HEK293T (cell line): ENCODE measurements around the gene CLIP4.

Experiments
- BHLHE40 ChIP-seq: fragments of 450-650 bp; IDR thresholded peaks from 2 replicates; pipeline ENCODE4 v1.6.1; 2016; ENCODE audit warnings: mild to moderate bottlenecking, moderate library complexity, borderline replicate concordance
- CTBP1 ChIP-seq: fragments of 450-650 bp; IDR thresholded peaks from 2 replicates; pipeline ENCODE4 v1.6.1; 2016; ENCODE audit warnings: borderline replicate concordance
- FOXA1 ChIP-seq: fragments of 450-650 bp; IDR thresholded peaks from 2 replicates; pipeline ENCODE4 v1.6.1; 2016; ENCODE audit warnings: mild to moderate bottlenecking
- FOXM1 ChIP-seq: fragments of 450-650 bp; IDR thresholded peaks from 2 replicates; pipeline ENCODE4 v1.6.1; 2017; ENCODE audit warnings: mild to moderate bottlenecking, borderline replicate concordance
- HDGF ChIP-seq: fragments of 450-650 bp; IDR thresholded peaks from 2 replicates; pipeline ENCODE4 v1.6.1; 2017; ENCODE audit warnings: antibody characterized with exemption, borderline replicate concordance
- SP1 ChIP-seq: fragments of 450-650 bp; IDR thresholded peaks from 2 replicates; pipeline ENCODE4 v1.6.1; 2017
- SUZ12 ChIP-seq: fragments of 450-650 bp; IDR thresholded peaks from 2 replicates; pipeline ENCODE4 v1.6.1; 2016; ENCODE audit warnings: mild to moderate bottlenecking
- TARDBP ChIP-seq: fragments of 450-650 bp; IDR thresholded peaks from 2 replicates; pipeline ENCODE4 v1.6.1; 2016
- TF ChIP-seq, protein P1 (sequence below): fragments of 450-650 bp; IDR thresholded peaks from 2 replicates; pipeline ENCODE4 v1.6.1; 2016

DNA sequence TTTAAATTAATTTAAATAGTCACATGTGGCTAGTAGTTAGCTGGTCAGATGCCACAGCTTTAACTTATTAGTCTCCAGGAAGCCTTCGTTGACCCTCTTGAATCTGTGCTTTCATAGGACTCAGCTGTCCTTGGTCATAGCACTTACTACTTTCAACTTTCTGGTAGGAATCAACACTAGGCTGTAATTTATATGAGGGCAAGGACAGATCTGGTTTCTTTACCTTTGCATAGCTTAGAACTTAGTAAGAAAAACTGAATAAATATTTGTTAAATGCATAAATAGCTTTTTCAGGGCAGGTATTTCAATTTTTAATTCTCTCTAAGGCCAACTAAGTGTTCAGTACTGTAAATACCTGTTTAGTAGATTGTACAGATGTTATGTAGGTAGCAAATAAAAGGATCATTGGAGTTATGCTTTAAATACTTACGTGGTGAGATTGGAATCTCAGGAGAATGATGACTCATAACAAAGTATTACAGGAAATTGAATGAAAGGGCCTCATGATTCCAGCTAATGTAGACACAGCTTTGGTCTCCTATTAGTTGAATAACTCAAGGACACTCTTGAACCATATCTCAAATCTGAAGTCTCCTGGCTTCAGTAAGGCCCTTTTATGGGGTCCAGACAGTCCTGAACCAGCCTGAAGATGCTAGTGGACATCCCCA, 2.6 kb downstream of the CLIP4 start:
- TF ChIP-seq FOXM1 = no peak
- no peak for TF ChIP-seq CTBP1
- no peak for TF ChIP-seq BHLHE40
- TF ChIP-seq HDGF = no peak
- no peak for TF ChIP-seq SUZ12
- TF ChIP-seq TARDBP = no peak
- TF ChIP-seq, protein P1, sequence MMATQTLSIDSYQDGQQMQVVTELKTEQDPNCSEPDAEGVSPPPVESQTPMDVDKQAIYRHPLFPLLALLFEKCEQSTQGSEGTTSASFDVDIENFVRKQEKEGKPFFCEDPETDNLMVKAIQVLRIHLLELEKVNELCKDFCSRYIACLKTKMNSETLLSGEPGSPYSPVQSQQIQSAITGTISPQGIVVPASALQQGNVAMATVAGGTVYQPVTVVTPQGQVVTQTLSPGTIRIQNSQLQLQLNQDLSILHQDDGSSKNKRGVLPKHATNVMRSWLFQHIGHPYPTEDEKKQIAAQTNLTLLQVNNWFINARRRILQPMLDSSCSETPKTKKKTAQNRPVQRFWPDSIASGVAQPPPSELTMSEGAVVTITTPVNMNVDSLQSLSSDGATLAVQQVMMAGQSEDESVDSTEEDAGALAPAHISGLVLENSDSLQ = no peak
- TF ChIP-seq FOXA1 = no peak
- TF ChIP-seq SP1 = no peak
